Neural crest cell (in vitro differentiated cells): ENCODE measurements around the gene A4GNT. TPM values are rescaled to one million over a fixed set of nuclear protein-coding genes. Genes with fewer than 3 reads are reported as not detected.
A peak's percentile ranks its signal among the peaks of the same experiment; 100 is the strongest.
"Not testable (repeated sequence)": the region's sequence is repeated elsewhere in the genome, so short reads cannot be mapped to it uniquely, and the experiment has no call there.

Source experiments
- DNase-seq: peaks from one replicate; pipeline ENCODE4 v3.0.0; 2021; ENCODE audit warnings: low read depth, mixed read lengths, low spot score
- H3K27ac Mint-ChIP-seq: one replicate; pipeline ENCODE4 v1.8.0; 2021; ENCODE audit warnings: mild to moderate bottlenecking, mixed read lengths; ENCODE audit not compliant: unreplicated experiment
- H3K27me3 Mint-ChIP-seq: 2 replicates; pipeline ENCODE4 v1.8.0; 2021; ENCODE audit warnings: low read depth, mild to moderate bottlenecking, mixed read lengths
- H3K36me3 Mint-ChIP-seq: 2 replicates; pipeline ENCODE4 v1.8.0; 2021; ENCODE audit warnings: low read depth, mild to moderate bottlenecking, mixed read lengths
- H3K4me1 Mint-ChIP-seq: 2 replicates; pipeline ENCODE4 v1.8.0; 2021; ENCODE audit warnings: mixed read lengths
- H3K4me3 Mint-ChIP-seq: one replicate; pipeline ENCODE4 v1.8.0; 2021; ENCODE audit warnings: mild to moderate bottlenecking, mixed read lengths
- H3K9me3 Mint-ChIP-seq: 2 replicates; pipeline ENCODE4 v1.8.0; 2021; ENCODE audit warnings: mixed read lengths
- total RNA-seq: library from RNA; stranded (reverse); gene quantifications from 2 replicates; pipeline ENCODE4 v1.2.1, GENCODE V29; 2021
- TF ChIP-seq, protein P1 (sequence below): fragments of 200-600 bp; sonication (generic); conservative IDR thresholded peaks from 2 replicates; pipeline ENCODE4 v1.5.0; 2021; ENCODE audit warnings: antibody characterized with exemption, mild to moderate bottlenecking

The A4GNT gene
- total RNA-seq, 1 donor from 2014 or later, result not detected

DNA sequence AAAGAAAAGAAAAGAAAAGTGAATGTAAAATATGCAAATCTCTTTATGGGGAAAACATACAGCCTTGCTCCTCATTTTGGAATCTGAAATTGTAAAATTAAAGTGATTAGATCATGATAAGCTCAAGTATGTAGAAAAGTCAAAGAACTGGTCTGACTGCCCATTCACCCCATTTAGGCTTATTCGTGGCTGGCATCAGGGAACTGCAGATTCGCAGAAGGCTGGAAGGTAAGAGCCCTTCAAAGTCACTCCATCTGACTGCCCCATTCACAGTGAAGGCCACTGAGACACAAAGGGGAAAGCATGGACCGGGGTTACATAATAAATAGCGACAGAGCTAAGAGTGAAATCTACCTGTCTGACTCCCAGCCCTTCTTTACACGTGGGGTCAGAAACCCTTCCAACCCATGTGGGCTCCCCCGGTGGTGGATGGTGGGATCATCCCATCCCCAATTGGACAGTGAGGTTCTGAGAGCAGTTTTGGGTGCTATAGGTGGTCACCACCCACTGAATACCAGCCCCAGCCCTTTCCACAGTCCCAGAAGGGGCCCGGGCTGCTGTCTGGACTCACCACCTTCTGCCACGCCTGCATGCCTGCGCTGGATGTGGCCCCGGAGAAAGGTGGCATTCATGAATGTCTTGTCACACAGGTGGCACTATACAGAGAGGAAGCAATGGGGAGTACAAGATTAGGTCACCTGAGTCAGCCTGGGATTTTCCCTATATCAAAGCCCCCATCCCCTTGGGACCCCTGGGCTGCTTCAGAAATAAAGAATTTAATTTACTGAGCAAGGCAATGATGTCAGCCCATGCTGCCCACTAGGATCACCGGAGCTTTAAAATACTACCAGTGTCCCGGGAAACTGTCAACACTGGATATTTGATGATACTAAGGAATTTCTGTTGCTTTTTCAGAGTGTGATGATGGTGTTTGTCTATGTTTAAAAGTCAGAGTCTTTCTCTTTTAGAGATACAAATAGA, 34.7 kb downstream of the A4GNT start:
- Mint-ChIP-seq H3K27me3 (no peaks in the 10 kb centered on the region), H3K27ac (no peak overlapping the region), H3K9me3 (no peaks in the 10 kb centered on the region), H3K4me3 (no peak overlapping the region), H3K36me3 (peaks cover 31% of the 10 kb centered on the region), H3K4me1 (no peaks in the 10 kb centered on the region)
- TF ChIP-seq, protein P1, sequence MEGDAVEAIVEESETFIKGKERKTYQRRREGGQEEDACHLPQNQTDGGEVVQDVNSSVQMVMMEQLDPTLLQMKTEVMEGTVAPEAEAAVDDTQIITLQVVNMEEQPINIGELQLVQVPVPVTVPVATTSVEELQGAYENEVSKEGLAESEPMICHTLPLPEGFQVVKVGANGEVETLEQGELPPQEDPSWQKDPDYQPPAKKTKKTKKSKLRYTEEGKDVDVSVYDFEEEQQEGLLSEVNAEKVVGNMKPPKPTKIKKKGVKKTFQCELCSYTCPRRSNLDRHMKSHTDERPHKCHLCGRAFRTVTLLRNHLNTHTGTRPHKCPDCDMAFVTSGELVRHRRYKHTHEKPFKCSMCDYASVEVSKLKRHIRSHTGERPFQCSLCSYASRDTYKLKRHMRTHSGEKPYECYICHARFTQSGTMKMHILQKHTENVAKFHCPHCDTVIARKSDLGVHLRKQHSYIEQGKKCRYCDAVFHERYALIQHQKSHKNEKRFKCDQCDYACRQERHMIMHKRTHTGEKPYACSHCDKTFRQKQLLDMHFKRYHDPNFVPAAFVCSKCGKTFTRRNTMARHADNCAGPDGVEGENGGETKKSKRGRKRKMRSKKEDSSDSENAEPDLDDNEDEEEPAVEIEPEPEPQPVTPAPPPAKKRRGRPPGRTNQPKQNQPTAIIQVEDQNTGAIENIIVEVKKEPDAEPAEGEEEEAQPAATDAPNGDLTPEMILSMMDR, result peak; percentile 55
- DNase-seq, result no peak

DNA sequence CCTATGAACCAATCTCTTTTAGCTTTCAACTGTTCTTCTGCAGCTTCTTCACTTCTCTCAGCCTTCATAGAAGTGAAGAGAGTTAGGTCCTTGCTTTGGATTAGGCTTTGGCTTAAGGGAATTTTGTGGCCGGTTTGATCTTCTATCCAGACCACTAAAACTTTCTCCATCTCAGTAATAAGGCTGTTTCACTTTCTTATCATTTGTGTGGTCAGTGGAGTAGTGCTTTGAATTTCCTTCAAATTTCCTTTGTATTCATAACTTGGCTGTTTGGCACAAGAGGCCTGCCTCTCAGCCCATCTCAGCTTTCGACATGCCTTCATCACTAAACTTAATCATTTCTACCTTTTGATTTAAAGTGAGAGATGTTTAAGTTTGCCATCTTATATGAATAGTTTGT, 38.5 kb downstream of the A4GNT start:
- peaks cover 31% of the 10 kb centered on the region for H3K36me3 Mint-ChIP-seq
- H3K4me1 Mint-ChIP-seq, result no peaks in the 10 kb centered on the region
- TF ChIP-seq, protein P1, result no peak
- no peaks in the 10 kb centered on the region for H3K9me3 Mint-ChIP-seq
- no peak overlapping the region for H3K27ac Mint-ChIP-seq
- H3K27me3 Mint-ChIP-seq, result no peaks in the 10 kb centered on the region
- no peak overlapping the region for H3K4me3 Mint-ChIP-seq
- no peak for DNase-seq

DNA sequence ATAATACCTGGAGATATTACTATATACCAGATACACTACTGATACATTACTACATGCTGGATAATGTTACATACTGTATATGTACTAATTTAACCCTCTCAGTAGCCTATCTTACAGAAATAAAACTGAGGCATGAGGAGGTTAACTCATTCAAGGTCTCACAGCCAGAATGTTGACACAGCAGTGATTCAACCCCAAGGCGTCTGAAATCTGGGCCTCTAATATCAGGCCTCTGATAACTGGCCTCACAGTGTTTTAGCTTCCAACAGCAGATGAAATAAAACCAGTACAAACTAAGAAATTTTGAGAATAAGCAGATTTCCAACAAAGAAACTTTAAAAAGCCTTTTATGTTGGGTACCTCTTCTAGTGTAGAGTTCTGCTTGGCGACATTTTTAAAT, 40.2 kb downstream of the A4GNT start:
- Mint-ChIP-seq H3K4me3 (no peak overlapping the region), H3K36me3 (peaks cover 46% of the 10 kb centered on the region), H3K4me1 (no peaks in the 10 kb centered on the region), H3K27me3 (no peaks in the 10 kb centered on the region), H3K9me3 (peaks cover 3% of the 10 kb centered on the region), H3K27ac (no peak overlapping the region)
- no peak for DNase-seq
- TF ChIP-seq, protein P1, result no peak

DNA sequence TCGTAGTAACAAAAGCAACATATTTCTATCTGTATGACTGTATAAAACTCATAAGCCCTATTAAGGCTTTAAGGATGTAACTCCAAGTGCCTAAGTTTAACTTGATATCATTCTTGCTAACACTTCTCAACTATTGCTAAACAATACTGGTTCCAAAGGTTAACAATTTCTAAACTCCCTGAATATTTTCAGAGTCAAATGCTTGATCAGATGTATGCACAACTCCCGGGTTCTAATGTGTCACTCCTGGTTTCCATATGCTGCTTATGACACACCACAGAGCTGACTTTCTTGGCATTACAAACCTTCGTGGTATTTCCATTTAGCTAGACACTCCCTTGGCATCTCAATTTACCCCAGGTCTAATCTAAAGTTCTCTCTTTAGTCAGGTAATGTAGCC, 43.1 kb downstream of the A4GNT start:
- H3K9me3 Mint-ChIP-seq, result peaks cover 3% of the 10 kb centered on the region
- H3K27me3 Mint-ChIP-seq, result no peaks in the 10 kb centered on the region
- no peak for DNase-seq
- TF ChIP-seq, protein P1, result no peak
- H3K4me1 Mint-ChIP-seq, result no peaks in the 10 kb centered on the region
- H3K27ac Mint-ChIP-seq, result no peak overlapping the region
- H3K4me3 Mint-ChIP-seq, result no peak overlapping the region
- H3K36me3 Mint-ChIP-seq, result peaks cover 51% of the 10 kb centered on the region

DNA sequence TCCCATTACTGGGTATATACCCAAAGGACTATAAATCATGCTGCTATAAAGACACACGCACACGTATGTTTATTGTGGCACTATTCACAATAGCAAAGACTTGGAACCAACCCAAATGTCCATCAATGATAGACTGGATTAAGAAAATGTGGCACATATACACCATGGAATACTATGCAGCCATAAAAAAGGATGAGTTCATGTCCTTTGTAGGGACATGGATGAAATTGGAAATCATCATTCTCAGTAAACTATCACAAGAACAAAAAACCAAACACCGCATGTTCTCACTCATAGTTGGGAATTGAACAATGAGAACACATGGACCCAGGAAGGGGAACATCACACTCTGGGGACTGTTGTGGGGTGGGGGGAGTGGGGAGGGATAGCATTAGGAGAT, 46.4 kb downstream of the A4GNT start:
- H3K36me3 Mint-ChIP-seq, result peaks cover 39% of the 10 kb centered on the region

DNA sequence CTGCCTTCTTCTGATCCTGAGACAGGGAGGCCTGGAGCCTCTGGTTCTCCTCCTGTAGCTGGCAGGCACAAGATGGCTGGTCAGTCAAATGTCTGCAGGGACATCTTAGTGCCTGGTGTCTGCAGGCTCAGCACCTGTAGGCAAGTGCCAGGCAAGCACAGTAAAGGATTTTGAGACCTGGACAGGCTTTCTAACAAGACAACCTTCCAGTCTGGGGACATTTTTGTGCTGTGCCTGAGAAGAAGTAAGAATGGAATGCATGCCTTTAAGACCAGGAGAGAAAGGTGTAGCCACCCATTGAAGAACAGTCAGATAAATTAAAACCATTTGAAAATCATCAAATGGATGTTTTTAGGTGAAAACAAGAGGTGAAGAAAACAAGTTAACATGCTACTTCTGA, 48.0 kb downstream of the A4GNT start:
- no peak for DNase-seq
- no peaks in the 10 kb centered on the region for H3K4me1 Mint-ChIP-seq
- peaks cover 38% of the 10 kb centered on the region for H3K36me3 Mint-ChIP-seq
- H3K27me3 Mint-ChIP-seq, result no peaks in the 10 kb centered on the region
- H3K9me3 Mint-ChIP-seq, result peaks cover 3% of the 10 kb centered on the region
- H3K27ac Mint-ChIP-seq, result no peak overlapping the region
- TF ChIP-seq, protein P1, result no peak
- H3K4me3 Mint-ChIP-seq, result no peak overlapping the region

More for the DNA sequence above, 46.4 kb downstream of the A4GNT start:
- not testable (repeated sequence) for H3K27me3 Mint-ChIP-seq, H3K9me3 Mint-ChIP-seq, H3K4me1 Mint-ChIP-seq, H3K4me3 Mint-ChIP-seq, H3K27ac Mint-ChIP-seq, DNase-seq
